GM19193 (cell line): ENCODE measurements around the gene FAM83B.

Experiments used
- POLR2A ChIP-seq: IDR thresholded peaks from 4 replicates; pipeline ENCODE4 v1.6.1; 2011; ENCODE audit not compliant: insufficient read depth, insufficient read length; ENCODE audit errors: extremely low read depth

Gene FAM83B, protein sequence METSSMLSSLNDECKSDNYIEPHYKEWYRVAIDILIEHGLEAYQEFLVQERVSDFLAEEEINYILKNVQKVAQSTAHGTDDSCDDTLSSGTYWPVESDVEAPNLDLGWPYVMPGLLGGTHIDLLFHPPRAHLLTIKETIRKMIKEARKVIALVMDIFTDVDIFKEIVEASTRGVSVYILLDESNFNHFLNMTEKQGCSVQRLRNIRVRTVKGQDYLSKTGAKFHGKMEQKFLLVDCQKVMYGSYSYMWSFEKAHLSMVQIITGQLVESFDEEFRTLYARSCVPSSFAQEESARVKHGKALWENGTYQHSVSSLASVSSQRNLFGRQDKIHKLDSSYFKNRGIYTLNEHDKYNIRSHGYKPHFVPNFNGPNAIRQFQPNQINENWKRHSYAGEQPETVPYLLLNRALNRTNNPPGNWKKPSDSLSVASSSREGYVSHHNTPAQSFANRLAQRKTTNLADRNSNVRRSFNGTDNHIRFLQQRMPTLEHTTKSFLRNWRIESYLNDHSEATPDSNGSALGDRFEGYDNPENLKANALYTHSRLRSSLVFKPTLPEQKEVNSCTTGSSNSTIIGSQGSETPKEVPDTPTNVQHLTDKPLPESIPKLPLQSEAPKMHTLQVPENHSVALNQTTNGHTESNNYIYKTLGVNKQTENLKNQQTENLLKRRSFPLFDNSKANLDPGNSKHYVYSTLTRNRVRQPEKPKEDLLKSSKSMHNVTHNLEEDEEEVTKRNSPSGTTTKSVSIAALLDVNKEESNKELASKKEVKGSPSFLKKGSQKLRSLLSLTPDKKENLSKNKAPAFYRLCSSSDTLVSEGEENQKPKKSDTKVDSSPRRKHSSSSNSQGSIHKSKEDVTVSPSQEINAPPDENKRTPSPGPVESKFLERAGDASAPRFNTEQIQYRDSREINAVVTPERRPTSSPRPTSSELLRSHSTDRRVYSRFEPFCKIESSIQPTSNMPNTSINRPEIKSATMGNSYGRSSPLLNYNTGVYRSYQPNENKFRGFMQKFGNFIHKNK

DNA sequence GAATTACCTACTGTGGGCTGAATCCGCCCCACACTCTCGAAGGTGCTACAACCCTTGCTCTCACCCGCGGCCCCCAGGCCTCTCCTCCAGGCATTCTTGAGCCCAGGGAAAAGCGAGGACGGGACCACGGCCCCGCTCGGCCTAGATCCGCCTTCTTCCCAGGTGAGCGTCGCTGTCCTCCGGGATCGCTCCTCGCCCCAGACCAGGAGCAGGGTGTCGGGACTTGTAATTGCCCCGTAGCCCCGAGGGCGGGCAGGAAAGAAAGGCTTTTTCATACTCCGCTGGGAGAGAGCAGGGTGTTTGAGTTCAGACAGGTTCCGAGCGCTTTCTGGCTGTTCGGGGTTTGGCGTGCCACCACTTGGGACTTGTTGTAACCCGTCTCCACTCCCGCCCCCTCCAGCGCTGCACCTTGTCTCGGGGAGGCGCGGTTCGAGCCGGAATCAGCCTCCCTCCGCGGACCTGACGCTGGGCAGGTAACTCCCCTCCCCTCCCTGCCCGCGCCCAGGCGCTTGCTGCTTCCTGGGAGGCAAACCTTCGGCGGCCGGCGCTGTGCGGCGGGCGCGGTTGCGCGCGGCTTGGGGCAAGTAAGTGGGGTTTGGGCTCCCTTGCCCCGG lies at the start of gene FAM83B:
Gene FAM83B (plus strand): TSS at position 529 of the 614 bp plus-strand sequence. CDS start 23,476 bp downstream, outside the sequence.
- no peak for TF ChIP-seq POLR2A

DNA sequence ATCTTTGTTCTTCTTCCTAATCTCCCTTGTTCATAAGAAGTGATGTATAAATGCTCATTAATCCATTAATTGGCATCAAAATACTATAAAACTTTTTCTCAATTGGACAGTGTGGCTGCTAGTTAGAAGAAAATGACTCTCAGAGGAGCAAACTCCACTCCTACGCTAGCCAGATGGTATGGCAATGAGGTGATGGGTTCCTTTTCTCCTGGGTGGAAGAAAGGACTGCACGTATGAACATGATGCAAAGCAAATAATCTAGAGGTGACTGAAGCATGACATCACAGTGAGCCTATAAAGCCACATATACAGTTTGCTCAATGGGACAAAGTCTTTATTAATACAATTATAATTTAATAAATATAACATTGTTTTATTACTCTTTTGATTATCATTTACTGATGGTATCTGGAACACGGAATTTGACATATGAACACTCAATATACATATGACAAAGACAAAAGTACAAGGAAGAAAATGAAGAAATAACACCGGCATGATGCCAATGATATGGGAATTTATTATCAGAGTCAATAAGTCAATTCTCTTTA lies 46.4 kb upstream of the FAM83B start:
- no peak for TF ChIP-seq POLR2A

DNA sequence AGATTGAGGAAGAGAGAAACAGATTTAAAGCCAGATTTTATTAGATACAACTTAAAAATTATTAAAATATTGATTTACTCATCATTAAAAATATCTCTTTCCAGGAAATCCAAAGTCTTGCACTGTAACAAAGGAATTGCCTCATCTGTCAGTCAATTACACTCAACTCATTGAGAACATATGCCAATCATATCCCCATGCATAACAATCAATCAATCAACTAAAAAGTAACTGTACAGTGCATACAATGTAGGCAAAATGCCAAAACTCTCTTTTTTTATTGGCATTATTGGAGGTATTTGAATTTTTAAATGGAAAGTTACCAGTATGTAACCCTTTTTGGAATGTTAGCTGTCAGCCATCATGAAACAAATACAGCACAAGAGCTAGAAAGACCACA lies 45.3 kb upstream of the FAM83B start:
- TF ChIP-seq POLR2A, result no peak

DNA sequence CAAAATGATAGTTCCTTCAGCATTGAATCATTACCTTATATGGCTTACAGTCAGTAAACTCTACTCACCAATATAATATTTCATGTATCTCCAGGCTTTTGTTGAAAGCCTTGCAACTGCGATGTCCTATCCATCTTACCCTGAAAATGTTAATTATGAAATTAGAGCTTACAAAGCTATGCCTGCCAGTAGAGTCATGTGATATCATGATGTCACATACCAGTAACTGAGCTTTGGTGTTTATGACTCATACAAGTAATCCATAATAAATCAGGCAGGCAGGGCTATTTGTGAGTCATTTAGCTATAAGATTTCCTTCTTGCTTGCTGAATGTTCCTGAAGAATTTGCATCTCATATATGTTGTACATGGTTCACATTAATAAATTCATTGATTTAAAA lies 44.9 kb upstream of the FAM83B start:
- TF ChIP-seq POLR2A, result no peak

DNA sequence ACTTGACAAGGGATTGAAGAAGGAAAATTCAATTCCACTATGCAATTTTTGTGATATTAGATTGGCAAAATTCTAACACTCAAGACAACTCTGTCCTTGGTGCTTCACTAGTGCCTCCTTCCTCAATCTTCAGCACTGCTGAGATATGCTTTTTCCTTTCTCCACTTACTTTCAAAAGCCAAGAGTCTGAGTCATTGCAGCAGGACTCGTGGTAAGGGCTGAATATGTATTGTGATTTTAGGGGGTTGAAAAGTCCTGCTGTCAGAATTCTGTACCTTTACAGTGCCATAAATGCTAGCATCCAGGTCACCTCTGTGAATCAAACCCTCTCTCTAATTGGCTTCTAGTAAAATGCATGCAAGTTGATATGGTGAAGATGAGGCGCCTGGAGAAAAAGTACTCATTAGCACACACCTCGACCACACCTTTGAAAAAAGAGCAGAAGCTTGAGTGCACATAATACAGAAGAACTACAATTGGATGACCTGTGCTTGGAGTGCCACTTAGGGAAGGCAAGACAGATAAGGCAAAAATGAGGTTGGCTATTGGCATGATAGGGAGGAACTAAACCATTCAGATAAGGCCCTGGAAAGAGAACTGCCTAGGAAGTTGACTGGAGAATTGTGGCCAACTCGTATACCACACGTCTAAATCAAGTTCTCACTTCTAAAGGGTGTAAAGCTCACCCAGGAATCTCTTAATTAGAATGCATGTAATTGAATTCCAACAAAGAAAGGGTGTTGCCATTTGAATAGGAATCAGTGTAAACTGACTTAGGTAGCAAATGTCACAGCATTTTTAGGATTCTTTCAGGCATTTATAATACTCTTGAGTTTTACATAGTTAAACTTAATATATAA lies 43.6 kb upstream of the FAM83B start:
- TF ChIP-seq POLR2A, result no peak

DNA sequence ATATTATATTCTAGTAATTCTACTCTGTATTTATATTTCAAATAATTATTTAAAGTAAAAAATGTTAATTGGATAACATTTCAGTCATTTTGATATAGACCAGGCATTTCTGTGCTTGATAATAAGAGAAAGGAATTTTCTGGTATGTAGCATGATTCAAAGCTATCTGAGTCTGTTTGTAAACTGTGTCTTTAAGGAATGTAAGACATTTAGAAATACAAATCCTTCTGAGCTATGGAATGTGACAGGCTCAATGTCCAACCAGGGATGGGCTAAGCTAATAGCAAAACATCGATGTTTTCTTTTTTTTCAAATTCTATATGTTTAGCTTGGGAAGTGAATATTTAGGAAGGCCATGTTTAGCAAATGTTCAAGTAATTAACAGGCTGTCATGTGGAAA lies 41.5 kb upstream of the FAM83B start:
- TF ChIP-seq POLR2A, result no peak

DNA sequence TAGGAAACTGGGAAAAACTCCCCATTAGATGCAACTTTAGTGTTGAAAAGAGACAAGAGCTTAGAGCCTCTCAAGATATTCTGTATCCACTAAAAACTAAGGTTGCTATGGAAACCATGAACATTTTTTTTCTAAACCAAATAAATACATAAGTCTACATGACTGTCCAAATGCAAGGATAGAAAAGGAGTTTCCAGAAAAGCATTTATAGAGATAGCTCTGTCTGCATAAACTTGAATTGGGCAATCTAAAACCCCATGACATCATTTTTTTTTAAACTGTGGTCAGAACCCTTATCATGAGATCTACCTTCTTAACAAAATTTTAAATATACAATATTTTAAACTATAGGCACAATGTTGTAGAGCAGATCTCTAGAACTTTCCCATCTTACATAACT lies 36.4 kb upstream of the FAM83B start:
- no peak for TF ChIP-seq POLR2A

DNA sequence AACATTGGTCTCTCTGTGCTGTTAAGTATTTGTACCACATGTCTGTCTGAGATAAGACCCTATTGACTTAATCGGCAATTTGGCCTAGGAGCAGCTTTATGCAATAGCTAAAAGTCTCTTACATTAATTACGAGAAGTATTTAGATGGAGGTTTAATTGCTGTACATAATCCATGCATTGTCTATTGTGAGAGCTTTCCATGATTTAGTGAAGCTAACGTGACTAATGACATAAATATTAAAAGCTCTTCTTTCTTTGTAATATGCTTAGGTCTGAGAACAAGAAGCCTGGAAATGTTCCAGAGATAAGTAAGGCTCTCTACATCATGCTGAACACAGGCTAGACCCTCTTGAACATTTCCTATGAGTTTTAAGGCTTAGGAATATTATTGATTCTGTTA lies 32.7 kb upstream of the FAM83B start:
- no peak for TF ChIP-seq POLR2A

DNA sequence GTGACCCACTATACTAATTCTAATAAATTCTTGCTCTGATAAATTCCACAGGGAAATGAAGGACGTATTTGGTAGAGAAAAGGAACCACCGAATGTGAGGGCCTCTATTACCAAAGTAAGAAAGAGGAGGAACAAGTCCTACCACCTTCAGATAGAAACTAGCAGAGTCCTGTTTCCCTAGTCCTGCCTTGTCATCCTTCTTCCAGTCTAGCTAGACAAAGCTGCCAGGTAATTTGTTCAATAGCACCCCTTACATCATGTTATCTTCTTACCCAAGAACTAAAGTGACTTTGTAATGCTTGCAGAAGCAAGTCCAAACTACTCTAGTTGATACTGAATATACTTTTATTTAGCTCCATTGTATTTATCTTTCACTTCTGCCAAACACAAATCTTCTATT lies 29.3 kb upstream of the FAM83B start:
- TF ChIP-seq POLR2A, result no peak

DNA sequence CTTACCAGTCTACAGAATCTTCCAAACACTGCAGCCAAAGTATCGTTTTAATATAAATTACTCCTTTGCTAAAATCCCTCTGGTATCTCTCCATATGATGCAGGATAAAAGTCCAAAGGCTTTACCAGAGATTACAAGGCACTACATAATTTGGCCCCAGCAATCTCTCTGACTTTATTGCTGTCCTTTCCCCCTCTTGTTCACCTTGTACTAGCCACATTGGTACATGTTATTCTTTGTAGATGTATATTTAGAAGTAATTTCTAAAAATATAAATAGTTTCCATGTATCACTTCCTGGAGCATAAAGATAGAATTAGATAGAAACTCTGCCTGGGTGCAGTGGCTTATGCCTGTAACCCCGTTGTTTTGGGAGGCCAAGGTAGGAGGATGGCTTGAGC lies 28.7 kb upstream of the FAM83B start:
- TF ChIP-seq POLR2A, result no peak

DNA sequence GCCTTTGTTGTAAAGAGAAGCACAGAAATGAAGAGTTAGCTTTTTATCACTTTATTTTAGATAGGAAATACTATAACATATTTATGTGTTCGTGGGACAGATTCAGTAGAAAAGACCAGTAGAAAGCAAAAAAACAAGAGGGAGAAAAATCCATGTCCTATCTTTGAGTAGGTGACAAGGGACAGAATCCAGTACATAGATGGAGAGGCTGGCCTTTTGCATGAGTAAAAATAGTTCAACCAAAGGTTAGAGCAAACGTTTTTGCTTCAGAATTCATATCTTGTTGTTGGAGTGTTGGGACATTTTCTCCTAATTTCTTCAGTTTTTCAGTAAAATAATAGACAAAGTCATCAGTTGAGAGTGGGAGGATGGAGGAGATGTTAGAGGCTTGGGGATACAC lies 19.6 kb upstream of the FAM83B start:
- TF ChIP-seq POLR2A, result no peak

DNA sequence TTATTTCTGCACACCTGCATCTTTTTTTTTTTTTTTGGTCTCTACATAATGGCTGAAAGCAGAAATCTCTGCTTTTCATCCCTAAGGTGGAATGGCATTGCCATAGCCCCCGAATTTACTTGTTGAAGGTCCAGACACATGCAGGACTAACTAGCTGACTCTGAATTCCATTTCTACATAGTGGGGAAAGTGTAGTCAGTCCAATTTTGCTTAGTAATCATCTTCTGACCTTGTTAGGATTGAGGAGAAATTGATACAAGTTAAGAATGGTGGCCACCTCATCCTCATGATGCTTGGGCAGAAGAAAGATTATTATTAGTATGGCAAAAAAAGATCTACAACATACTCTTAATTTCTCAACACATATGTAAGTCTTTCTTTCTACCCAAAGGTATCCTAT lies 16.4 kb upstream of the FAM83B start:
- no peak for TF ChIP-seq POLR2A

DNA sequence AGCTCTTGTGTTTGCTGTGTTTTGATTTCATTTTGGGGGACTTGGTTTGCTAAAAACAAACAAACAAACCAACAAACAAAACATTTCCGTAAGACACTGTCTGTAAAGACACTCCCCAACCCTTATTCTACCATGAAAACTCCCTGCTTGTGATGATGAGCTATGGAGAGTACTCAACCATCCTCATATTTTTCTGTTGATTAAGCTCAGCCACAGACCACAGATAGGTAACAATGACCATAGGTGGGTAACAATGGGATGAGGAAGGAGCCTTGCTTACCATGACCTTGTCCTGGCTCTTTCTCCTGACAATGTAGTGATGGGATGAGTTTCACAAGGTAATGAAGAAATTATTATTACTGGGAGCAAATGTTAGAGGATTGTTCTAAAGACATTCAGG lies 11.4 kb upstream of the FAM83B start:
- TF ChIP-seq POLR2A, result no peak
